ENCODE results near the gene MARCKSL1.
"Not testable (repeated sequence)": the region's sequence is repeated elsewhere in the genome, so short reads cannot be mapped to it uniquely, and the experiment has no call there.

The MARCKSL1 gene

GRCh38 chr1:32335790-32336590 lies at the start of gene MARCKSL1:
TSS of gene MARCKSL1 (minus strand) at chr1:32336233. CDS start at chr1:32336033, 200 bp downstream.
- FAIRE-seq = no peak

- FAIRE-seq = no peak
Measured at GRCh38 chr1:32380057-32380456, 44.0 kb upstream of the MARCKSL1 start.

- FAIRE-seq = no peak
Measured at GRCh38 chr1:32377541-32378220, 41.6 kb upstream of the MARCKSL1 start.

GRCh38 chr1:32376199-32376598 lies 40.2 kb upstream of the MARCKSL1 start:
- no peak for FAIRE-seq

- FAIRE-seq = no peak
Measured at GRCh38 chr1:32373996-32374592, 38.1 kb upstream of the MARCKSL1 start.

GRCh38 chr1:32372149-32372756 lies 36.2 kb upstream of the MARCKSL1 start:
- no peak for FAIRE-seq

GRCh38 chr1:32367912-32368635 lies 32.0 kb upstream of the MARCKSL1 start:
- FAIRE-seq = no peak

- no peak for FAIRE-seq
Measured at GRCh38 chr1:32365445-32365844, 29.4 kb upstream of the MARCKSL1 start.

- no peak for FAIRE-seq
Measured at GRCh38 chr1:32364836-32365235, 28.8 kb upstream of the MARCKSL1 start.

GRCh38 chr1:32363713-32364112 lies 27.7 kb upstream of the MARCKSL1 start:
- FAIRE-seq = no peak

- no peak for FAIRE-seq
Measured at GRCh38 chr1:32362474-32363313, 26.7 kb upstream of the MARCKSL1 start, which contains the start of the genes FAM229A and TSSK3. TSS of gene FAM229A (minus strand) at chr1:32362485. CDS start at chr1:32362091, 394 bp downstream. TSS of gene TSSK3 (plus strand) at chr1:32362539. CDS start at chr1:32362702, 163 bp downstream.

GRCh38 chr1:32361674-32362473 lies 25.8 kb upstream of the MARCKSL1 start:
- no peak for FAIRE-seq

- FAIRE-seq = no peak
Measured at GRCh38 chr1:32361308-32361673, 25.3 kb upstream of the MARCKSL1 start.

GRCh38 chr1:32358435-32358834 lies 22.4 kb upstream of the MARCKSL1 start:
- no peak for FAIRE-seq

GRCh38 chr1:32357614-32358013 lies 21.6 kb upstream of the MARCKSL1 start:
- no peak for FAIRE-seq

- no peak for FAIRE-seq
Measured at GRCh38 chr1:32356478-32356877, 20.4 kb upstream of the MARCKSL1 start.

GRCh38 chr1:32355778-32356177 lies 19.7 kb upstream of the MARCKSL1 start:
- not testable (repeated sequence) for FAIRE-seq

GRCh38 chr1:32353886-32354570 lies 18.0 kb upstream of the MARCKSL1 start:
- FAIRE-seq = no peak

- FAIRE-seq = no peak
Measured at GRCh38 chr1:32353431-32353830, 17.4 kb upstream of the MARCKSL1 start.

GRCh38 chr1:32352831-32353383 lies 16.9 kb upstream of the MARCKSL1 start:
- no peak for FAIRE-seq
